H1 (cell line): Measurements from ENCODE around the gene SRPK3. TPM values are rescaled to one million over a fixed set of nuclear protein-coding genes. Genes with fewer than 3 reads are reported as not detected.

Experiments used
- CTCF ChIA-PET: fragments of 300-600 bp; sonication (Branson Sonifier 250); formaldehyde crosslinking; loops from one replicate; lab custom pipeline; 2021; ENCODE audit not compliant: partially characterized antibody; lab: Charles Lee
- POLR2A ChIA-PET: fragments of 300-600 bp; sonication (Branson Sonifier 250); formaldehyde crosslinking; loops from one replicate; lab custom pipeline; 2021; ENCODE audit warnings: inconsistent platforms; ENCODE audit not compliant: partially characterized antibody; lab: Charles Lee
- DNase-seq, 2 experiments: peaks; one replicate each; pipeline versions ENCODE4 v3.0.0 to v3.0.0-alpha.2; 2010 to 2022; ENCODE audit warnings: low spot score in 2 of 2, low read depth in 1 of 2, mixed read lengths in 1 of 2
- FAIRE-seq: peaks from 2 replicates; lab custom pipeline; 2011; peaks lifted over from hg19 to GRCh38; lab: Jason Lieb, UNC
- H2AFZ ChIP-seq: 2 replicates; pipeline ENCODE4 v1.8.1; 2012; ENCODE audit warnings: low read length, inconsistent platforms
- H2AK5ac ChIP-seq: 2 replicates; pipeline ENCODE4 v1.6.1; 2013; ENCODE audit warnings: low read depth, low read length
- H2BK120ac ChIP-seq: replicated peaks from 2 replicates; pipeline ENCODE3; 2013; ENCODE audit warnings: low read depth, low read length, inconsistent platforms
- H2BK12ac ChIP-seq: 2 replicates; pipeline ENCODE4 v1.6.1; 2013; ENCODE audit warnings: low read depth, low read length
- H2BK15ac ChIP-seq: 2 replicates; pipeline ENCODE4 v1.6.1; 2013; ENCODE audit warnings: low read length
- H2BK20ac ChIP-seq: 2 replicates; pipeline ENCODE4 v1.6.1; 2013; ENCODE audit warnings: low read length
- H2BK5ac ChIP-seq: 2 replicates; pipeline ENCODE4 v1.6.1; 2013; ENCODE audit warnings: low read depth, low read length
- H3K14ac ChIP-seq: 2 replicates; pipeline ENCODE4 v1.6.1; 2013; ENCODE audit warnings: inconsistent platforms; ENCODE audit not compliant: insufficient read length
- H3K18ac ChIP-seq: 2 replicates; pipeline ENCODE4 v1.6.1; 2013; ENCODE audit warnings: low read length; ENCODE audit errors: extremely low read depth
- H3K23ac ChIP-seq: 2 replicates; pipeline ENCODE4 v1.6.1; 2013; ENCODE audit warnings: inconsistent platforms; ENCODE audit not compliant: insufficient read length
- H3K23me2 ChIP-seq: 2 replicates; pipeline ENCODE4 v1.6.1; 2013; ENCODE audit warnings: low read depth, low read length
- H3K27ac ChIP-seq: 2 replicates; pipeline ENCODE4 v1.6.1; 2011; ENCODE audit warnings: low read depth, low read length, inconsistent platforms
- H3K27me3 ChIP-seq, 4 experiments: replicated peaks in 1 of 4; 1 replicate in 1 of 4; 2 replicates in 3 of 4; pipeline versions ENCODE4 v1.6.1 to v1.8.1; 2011 to 2013; ENCODE audit warnings: low read length in 3 of 4, mild to moderate bottlenecking in 3 of 4, inconsistent platforms in 2 of 4, mixed read lengths in 2 of 4, moderate library complexity in 1 of 4; ENCODE audit not compliant: control insufficient read depth in 3 of 4, insufficient read depth in 3 of 4; ENCODE audit errors: extremely low read depth in 1 of 4
- H3K36me3 ChIP-seq, 4 experiments: 2 replicates each; pipeline versions ENCODE4 v1.6.1 to v1.8.1; 2011 to 2013; ENCODE audit warnings: mild to moderate bottlenecking in 4 of 4, low read length in 3 of 4, moderate library complexity in 2 of 4, control low read depth in 1 of 4, inconsistent platforms in 1 of 4; ENCODE audit not compliant: insufficient read depth in 4 of 4, control insufficient read depth in 2 of 4
- H3K4ac ChIP-seq: replicated peaks from 2 replicates; pipeline ENCODE3; 2013; ENCODE audit warnings: low read length, low read depth, mixed read lengths, inconsistent platforms; ENCODE audit not compliant: insufficient read length
- H3K4me1 ChIP-seq, 4 experiments: replicated peaks in 1 of 4; 1 replicate in 1 of 4; 2 replicates in 3 of 4; pipeline versions ENCODE4 v1.6.1 to v1.8.1; 2011 to 2013; ENCODE audit warnings: low read length in 3 of 4, inconsistent platforms in 2 of 4, mixed read lengths in 1 of 4; ENCODE audit not compliant: insufficient read depth in 4 of 4, control insufficient read depth in 3 of 4
- H3K4me2 ChIP-seq, 2 experiments: 2 replicates each; pipeline versions ENCODE4 v1.6.1 to v1.8.1; 2011 to 2013; ENCODE audit warnings: low read depth in 2 of 2, low read length in 2 of 2, control low read depth in 1 of 2, inconsistent platforms in 1 of 2, mild to moderate bottlenecking in 1 of 2; ENCODE audit not compliant: insufficient read depth in 1 of 2
- H3K4me3 ChIP-seq, 4 experiments: fragments of 200-600, 300-600 bp in 1 of 4; sonication (generic), shearing (Covaris generic), sonication (Bioruptor Twin) in 1 of 4; 2 replicates each; pipeline versions ENCODE4 v1.5.1 to v1.8.1; 2011 to 2016; ENCODE audit warnings: low read length in 4 of 4, low read depth in 3 of 4, control low read depth in 2 of 4, inconsistent platforms in 2 of 4, mild to moderate bottlenecking in 2 of 4, mixed read lengths in 1 of 4, moderate library complexity in 1 of 4; ENCODE audit not compliant: insufficient read depth in 2 of 4; ENCODE audit errors: extremely low read depth in 1 of 4
- H3K56ac ChIP-seq: replicated peaks from 2 replicates; pipeline ENCODE3; 2013; ENCODE audit warnings: low read depth, mild to moderate bottlenecking, mixed read lengths, low read length, inconsistent platforms; ENCODE audit not compliant: insufficient read length
- H3K79me1 ChIP-seq: 2 replicates; pipeline ENCODE4 v1.6.1; 2013; ENCODE audit warnings: low read depth, low read length, control low read depth
- H3K79me2 ChIP-seq, 2 experiments: 2 replicates each; pipeline versions ENCODE4 v1.6.1 to v1.8.1; 2012 to 2013; ENCODE audit warnings: low read length in 2 of 2, mild to moderate bottlenecking in 2 of 2, inconsistent platforms in 1 of 2; ENCODE audit not compliant: insufficient read depth in 2 of 2, control insufficient read depth in 1 of 2
- H3K9ac ChIP-seq, 4 experiments: replicated peaks in 1 of 4; 1 replicate in 1 of 4; 2 replicates in 3 of 4; pipeline versions ENCODE4 v1.6.1 to v1.8.1; 2011 to 2013; ENCODE audit warnings: low read depth in 3 of 4, low read length in 3 of 4, control low read depth in 2 of 4, mild to moderate bottlenecking in 2 of 4, moderate library complexity in 2 of 4, inconsistent platforms in 1 of 4; ENCODE audit errors: extremely low read depth in 1 of 4
- H3K9me3 ChIP-seq, 2 experiments: 2 replicates each; pipeline versions ENCODE4 v1.6.1 to v1.8.1; 2012 to 2013; ENCODE audit warnings: mild to moderate bottlenecking in 2 of 2, moderate library complexity in 2 of 2, control low read depth in 1 of 2, inconsistent platforms in 1 of 2, low read depth in 1 of 2, low read length in 1 of 2, mixed read lengths in 1 of 2; ENCODE audit not compliant: insufficient read depth in 2 of 2
- H4K20me1 ChIP-seq, 2 experiments: replicated peaks in 1 of 2; 2 replicates each; pipeline versions ENCODE3 to v1.8.1; 2011 to 2013; ENCODE audit warnings: inconsistent platforms in 2 of 2, low read length in 2 of 2, mild to moderate bottlenecking in 1 of 2; ENCODE audit not compliant: insufficient read depth in 2 of 2, control insufficient read depth in 1 of 2
- H4K5ac ChIP-seq: 2 replicates; pipeline ENCODE4 v1.6.1; 2013; ENCODE audit warnings: low read length, low read depth, mixed read lengths, inconsistent platforms; ENCODE audit not compliant: insufficient read length
- H4K8ac ChIP-seq: 2 replicates; pipeline ENCODE4 v1.8.0; 2013; ENCODE audit warnings: mild to moderate bottlenecking, moderate library complexity, low read length, inconsistent platforms; ENCODE audit not compliant: insufficient read depth; ENCODE audit errors: extremely low read depth
- H4K91ac ChIP-seq: replicated peaks from 2 replicates; pipeline ENCODE3; 2013; ENCODE audit warnings: low read length, mixed read lengths, inconsistent platforms; ENCODE audit not compliant: insufficient read length
- KDM1A ChIP-seq: fragments of 200-600, 300-600 bp; sonication (generic); IDR thresholded peaks from 2 replicates; pipeline ENCODE4 v1.7.1; 2016; ENCODE audit warnings: mild to moderate bottlenecking, low read length, borderline replicate concordance
- KDM4A ChIP-seq: IDR thresholded peaks from one replicate; pipeline ENCODE4 v1.7.1; 2012; ENCODE audit warnings: low read depth, mild to moderate bottlenecking, moderate library complexity, low read length, inconsistent platforms; ENCODE audit not compliant: severe bottlenecking
- SIX5 ChIP-seq: IDR thresholded peaks from 2 replicates; pipeline ENCODE4 v1.6.1; 2011; ENCODE audit warnings: mild to moderate bottlenecking, low read depth, low read length
- TCF12 ChIP-seq: IDR thresholded peaks from 2 replicates; pipeline ENCODE4 v1.6.1; 2011; ENCODE audit warnings: low read depth, mild to moderate bottlenecking, low read length
- WGBS, 2 experiments: shearing (Covaris generic) in 1 of 2; methylation state at CpG; one replicate each; pipeline versions ENCODE4 v1.1.6 to v1.1.7; 2013 to 2015; ENCODE audit warnings: low lambda C conversion rate in 2 of 2, mixed read lengths in 2 of 2, inconsistent platforms in 1 of 2, low coverage in 1 of 2, missing lambda C conversion rate in 1 of 2; ENCODE audit not compliant: insufficient replicate concordance in 2 of 2, insufficient coverage in 1 of 2, insufficient read length in 1 of 2; ENCODE audit errors: extremely low coverage in 1 of 2, missing lambda C conversion rate in 1 of 2; 5-methylcytosine and 5-hydroxymethylcytosine counted together
- polyA plus RNA-seq, 7 experiments: library from polyadenylated mRNA; depleted of rRNA in 3 of 7; stranded (reverse) in 5 of 7; unstranded in 2 of 7; fragments of >200 nt in 5 of 7; fragments of 200-250 nt in 2 of 7; gene quantifications; 1 replicate in 5 of 7; 2 replicates in 1 of 7; 4 replicates in 1 of 7; pipeline versions ENCODE4 v1.2.1 to v1.2.3, GENCODE V29; 2011 to 2013; ENCODE audit warnings: missing spikeins in 2 of 7, mixed read lengths in 2 of 7
- total RNA-seq: library from RNA; stranded (reverse); fragmentation: NEBNext Ultra II Directional; extraction: Animal tissue kit (Norgen Biotek cat#: 25700); gene quantifications from 2 replicates; pipeline ENCODE4 v1.2.1, GENCODE V29; 2021

The SRPK3 gene
- total and polyA plus RNA-seq, 2 of the 8 experiments (the other 6 are each of a cell fraction or from before 2014, with no cell fraction given) = not detected

DNA sequence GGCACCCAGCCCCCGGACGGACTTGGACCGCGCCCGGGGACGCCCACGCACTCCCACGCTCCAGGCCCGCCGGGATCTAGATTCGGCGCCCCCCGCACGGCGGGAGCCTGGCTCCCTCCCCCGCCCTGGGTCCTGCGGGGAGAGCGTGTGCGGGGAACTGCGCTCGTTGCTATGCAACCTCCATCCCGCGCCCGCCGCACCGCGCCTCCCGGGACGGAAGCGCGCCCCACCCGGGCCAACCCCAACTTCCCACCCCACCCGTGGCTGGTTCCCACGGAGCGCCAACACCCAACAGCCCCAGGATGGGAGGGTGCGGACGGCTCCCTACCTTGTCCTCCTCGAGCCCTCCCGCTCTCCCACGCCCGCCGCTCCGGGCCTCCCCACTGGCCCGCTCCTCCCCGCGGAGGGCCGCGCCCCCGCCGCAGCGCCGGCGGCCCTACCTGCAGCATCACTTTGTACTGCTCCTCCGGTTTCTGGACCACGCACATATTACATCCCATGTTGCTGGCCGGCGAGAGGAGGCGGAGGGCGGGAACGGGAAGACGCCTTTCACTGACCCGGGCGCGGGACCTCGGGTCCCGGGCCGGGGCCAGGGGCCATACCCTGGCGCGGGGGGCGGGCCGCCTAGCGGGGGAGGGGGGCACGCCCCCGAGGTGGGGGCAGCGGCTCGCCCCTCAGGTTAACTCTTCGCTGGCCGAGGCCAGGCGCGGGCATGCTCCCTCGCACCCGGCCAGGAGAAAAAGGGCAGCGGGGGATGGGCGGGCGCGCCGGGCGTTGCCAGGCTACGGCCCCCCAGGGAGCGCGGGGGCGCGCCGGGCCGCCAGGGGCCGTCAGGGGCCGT lies 49.2 kb downstream of the SRPK3 start, which contains the start of gene PDZD4:
Gene PDZD4, minus strand, starts transcription at position 746 of the 841 bp plus-strand sequence. Its CDS starts 246 bp downstream, at position 500.
- POLR2A ChIA-PET = interaction anchor here (3.6 kb wide), 1 partner anchor 11 kb away, joined by 23 read pairs; no protein-coding TSS in a partner anchor
- CTCF ChIA-PET = no interaction called here
- Histone ChIP-seq H3K23me2 (no peaks in the 10 kb centered on the region), H2BK5ac (peak within 1 kb of the TSS; percentile 87), H3K79me2 (peaks cover 15 to 42% of the 10 kb centered on the region in 2 experiments; a peak in 3 of 4 replicates), H3K4me3 (peak within 1 kb of the TSS; percentile 52 to 78 (median 58)), H3K14ac (no peak within 1 kb of the TSS), H2AK5ac (no peak within 1 kb of the TSS), H2BK15ac (no peak within 1 kb of the TSS), H2AFZ (no peak within 1 kb of the TSS), H3K36me3 (no peaks in the 10 kb centered on the region), H2BK20ac (no peak within 1 kb of the TSS), H3K27ac (no peak within 1 kb of the TSS; the same call in 1 of the 2 replicates), H4K20me1 (no peaks in the 10 kb centered on the region), H4K91ac (no peak within 1 kb of the TSS), H3K9me3 (no peaks in the 10 kb centered on the region), H3K4me2 (peak within 1 kb of the TSS; percentile 75 to 79), H3K18ac (peak within 1 kb of the TSS; percentile 90), H3K4ac (no peak within 1 kb of the TSS), H2BK120ac (no peak within 1 kb of the TSS), H3K4me1 (peaks cover 6 to 20% (median 11%) of the 10 kb centered on the region in 4 experiments; a peak in 6 of 7 replicates), H4K5ac (no peak within 1 kb of the TSS), H2BK12ac (no peak within 1 kb of the TSS), H3K27me3 (peaks cover 0 to 6% (median 2%) of the 10 kb centered on the region in 4 experiments; a peak in 3 of 7 replicates), H3K56ac (peak within 1 kb of the TSS; percentile 59), H4K8ac (peak within 1 kb of the TSS; percentile 79), H3K9ac (peak within 1 kb of the TSS in 3 of 4 experiments; percentile 13 to 43 (median 24); a peak in 4 of 7 replicates), H3K79me1 (no peaks in the 10 kb centered on the region), H3K23ac (no peak within 1 kb of the TSS)
- peak in 1 of 2 experiments; percentile 67 for DNase-seq
- 0% methylated on average over 8 of the region's 97 CpGs; no CpG with 5 or more reads in 1 of the 2 experiments for WGBS, 2 experiments
- FAIRE-seq = no peak
- no peak for TF ChIP-seq KDM1A
- TF ChIP-seq KDM4A = peak; percentile 3
- TF ChIP-seq SIX5 = no peak
- no peak for TF ChIP-seq TCF12
- TF ChIP-seq, all 59 proteins: peak for 1
